ENCODE data around the gene CBLL1. TPM values are rescaled to one million over a fixed set of nuclear protein-coding genes. Genes with fewer than 3 reads are reported as not detected.

CBLL1 gene
- total RNA-seq, 1 experiment from 2014 or later, result 29.8 TPM

GRCh38 chr7:107703219-107703618, 40.7 kb upstream of the CBLL1 start (continued):
- TF ChIP-seq, protein P1, sequence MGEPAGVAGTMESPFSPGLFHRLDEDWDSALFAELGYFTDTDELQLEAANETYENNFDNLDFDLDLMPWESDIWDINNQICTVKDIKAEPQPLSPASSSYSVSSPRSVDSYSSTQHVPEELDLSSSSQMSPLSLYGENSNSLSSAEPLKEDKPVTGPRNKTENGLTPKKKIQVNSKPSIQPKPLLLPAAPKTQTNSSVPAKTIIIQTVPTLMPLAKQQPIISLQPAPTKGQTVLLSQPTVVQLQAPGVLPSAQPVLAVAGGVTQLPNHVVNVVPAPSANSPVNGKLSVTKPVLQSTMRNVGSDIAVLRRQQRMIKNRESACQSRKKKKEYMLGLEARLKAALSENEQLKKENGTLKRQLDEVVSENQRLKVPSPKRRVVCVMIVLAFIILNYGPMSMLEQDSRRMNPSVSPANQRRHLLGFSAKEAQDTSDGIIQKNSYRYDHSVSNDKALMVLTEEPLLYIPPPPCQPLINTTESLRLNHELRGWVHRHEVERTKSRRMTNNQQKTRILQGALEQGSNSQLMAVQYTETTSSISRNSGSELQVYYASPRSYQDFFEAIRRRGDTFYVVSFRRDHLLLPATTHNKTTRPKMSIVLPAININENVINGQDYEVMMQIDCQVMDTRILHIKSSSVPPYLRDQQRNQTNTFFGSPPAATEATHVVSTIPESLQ (CRISPR knock-in tag; IDR thresholded peaks at IDR 0.05), result no peak
- TF ChIP-seq ESRRA (CRISPR knock-in tag; IDR thresholded peaks at IDR 0.05; ENCODE audit: borderline replicate concordance), result no peak
- TF ChIP-seq ETV6 (CRISPR knock-in tag; IDR thresholded peaks at IDR 0.05), result no peak
- no peak for TF ChIP-seq KAT7 (CRISPR knock-in tag; IDR thresholded peaks at IDR 0.05; ENCODE audit: borderline replicate concordance)
- no peak for TF ChIP-seq HMGA2 (CRISPR knock-in tag; IDR thresholded peaks at IDR 0.05)
- no peak for TF ChIP-seq NFE2L1 (CRISPR knock-in tag; IDR thresholded peaks at IDR 0.05)
- no peak for TF ChIP-seq ZNF317 (CRISPR knock-in tag; IDR thresholded peaks at IDR 0.05; ENCODE audit: borderline replicate concordance, low read depth)
- TF ChIP-seq FOXP4 (CRISPR knock-in tag; IDR thresholded peaks at IDR 0.05), result no peak
- TF ChIP-seq, protein P2, sequence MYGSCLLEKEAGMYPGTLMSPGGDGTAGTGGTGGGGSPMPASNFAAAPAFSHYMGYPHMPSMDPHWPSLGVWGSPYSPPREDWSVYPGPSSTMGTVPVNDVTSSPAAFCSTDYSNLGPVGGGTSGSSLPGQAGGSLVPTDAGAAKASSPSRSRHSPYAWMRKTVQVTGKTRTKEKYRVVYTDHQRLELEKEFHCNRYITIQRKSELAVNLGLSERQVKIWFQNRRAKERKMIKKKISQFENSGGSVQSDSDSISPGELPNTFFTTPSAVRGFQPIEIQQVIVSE (CRISPR knock-in tag; IDR thresholded peaks at IDR 0.05; ENCODE audit: borderline replicate concordance), result no peak
- TF ChIP-seq ZNF121 (CRISPR knock-in tag; IDR thresholded peaks at IDR 0.05), result no peak
- no peak for TF ChIP-seq SMAD3 (CRISPR knock-in tag; IDR thresholded peaks at IDR 0.05; ENCODE audit: borderline replicate concordance)
- no peak for TF ChIP-seq STAT6 (CRISPR knock-in tag; conservative IDR thresholded peaks at IDR 0.05; ENCODE audit: low read depth)
- no peak for TF ChIP-seq NFYB (CRISPR knock-in tag; conservative IDR thresholded peaks at IDR 0.05; ENCODE audit: low read depth)

GRCh38 chr7:107703872-107704271, 40.1 kb upstream of the CBLL1 start:
- no peak overlapping the region for H3K27ac Mint-ChIP-seq
- ATAC-seq (no peak), DNase-seq (ENCODE audit: low spot score) (no peak)
- ChIA-PET POLR2A (no interaction called here), CTCF (no interaction called here)
- H3K36me3 Mint-ChIP-seq, result no peaks in the 10 kb centered on the region
- no peak overlapping the region for H3K4me3 Mint-ChIP-seq
- no peaks in the 10 kb centered on the region for H3K9me3 Mint-ChIP-seq
- H3K27me3 Mint-ChIP-seq (ENCODE audit: low read depth), result no peaks in the 10 kb centered on the region
- no peaks in the 10 kb centered on the region for H3K4me1 Mint-ChIP-seq
- TF ChIP-seq ESRRA (CRISPR knock-in tag; IDR thresholded peaks at IDR 0.05; ENCODE audit: borderline replicate concordance) (no peak), FOXP1 (CRISPR knock-in tag; IDR thresholded peaks at IDR 0.05; ENCODE audit: borderline replicate concordance) (no peak), ZNF532 (CRISPR knock-in tag; IDR thresholded peaks at IDR 0.05; ENCODE audit: borderline replicate concordance) (no peak), CBFB (CRISPR knock-in tag; IDR thresholded peaks at IDR 0.05; ENCODE audit: low read depth) (no peak), ZNF138 (CRISPR knock-in tag; conservative IDR thresholded peaks at IDR 0.05) (no peak), NR2C2 (CRISPR knock-in tag; IDR thresholded peaks at IDR 0.05) (no peak), MYBL2 (CRISPR knock-in tag; IDR thresholded peaks at IDR 0.05) (no peak)
- TF ChIP-seq, protein P3, sequence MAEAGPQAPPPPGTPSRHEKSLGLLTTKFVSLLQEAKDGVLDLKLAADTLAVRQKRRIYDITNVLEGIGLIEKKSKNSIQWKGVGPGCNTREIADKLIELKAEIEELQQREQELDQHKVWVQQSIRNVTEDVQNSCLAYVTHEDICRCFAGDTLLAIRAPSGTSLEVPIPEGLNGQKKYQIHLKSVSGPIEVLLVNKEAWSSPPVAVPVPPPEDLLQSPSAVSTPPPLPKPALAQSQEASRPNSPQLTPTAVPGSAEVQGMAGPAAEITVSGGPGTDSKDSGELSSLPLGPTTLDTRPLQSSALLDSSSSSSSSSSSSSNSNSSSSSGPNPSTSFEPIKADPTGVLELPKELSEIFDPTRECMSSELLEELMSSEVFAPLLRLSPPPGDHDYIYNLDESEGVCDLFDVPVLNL (CRISPR knock-in tag; IDR thresholded peaks at IDR 0.05; ENCODE audit: borderline replicate concordance, low read depth), result no peak
- TF ChIP-seq, protein P2 (CRISPR knock-in tag; IDR thresholded peaks at IDR 0.05; ENCODE audit: borderline replicate concordance), result no peak
- TF ChIP-seq, protein P4, sequence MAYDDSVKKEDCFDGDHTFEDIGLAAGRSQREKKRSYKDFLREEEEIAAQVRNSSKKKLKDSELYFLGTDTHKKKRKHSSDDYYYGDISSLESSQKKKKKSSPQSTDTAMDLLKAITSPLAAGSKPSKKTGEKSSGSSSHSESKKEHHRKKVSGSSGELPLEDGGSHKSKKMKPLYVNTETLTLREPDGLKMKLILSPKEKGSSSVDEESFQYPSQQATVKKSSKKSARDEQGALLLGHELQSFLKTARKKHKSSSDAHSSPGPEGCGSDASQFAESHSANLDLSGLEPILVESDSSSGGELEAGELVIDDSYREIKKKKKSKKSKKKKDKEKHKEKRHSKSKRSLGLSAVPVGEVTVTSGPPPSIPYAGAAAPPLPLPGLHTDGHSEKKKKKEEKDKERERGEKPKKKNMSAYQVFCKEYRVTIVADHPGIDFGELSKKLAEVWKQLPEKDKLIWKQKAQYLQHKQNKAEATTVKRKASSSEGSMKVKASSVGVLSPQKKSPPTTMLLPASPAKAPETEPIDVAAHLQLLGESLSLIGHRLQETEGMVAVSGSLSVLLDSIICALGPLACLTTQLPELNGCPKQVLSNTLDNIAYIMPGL (CRISPR knock-in tag; IDR thresholded peaks at IDR 0.05), result no peak

Measured in WTC11 (cell line).